GM12801 (cell line): ENCODE results near the gene E2F3.

Source experiments
- TF ChIP-seq, protein P1 (sequence below): IDR thresholded peaks from one replicate; pipeline ENCODE4 v1.5.1; 2011; ENCODE audit warnings: control low read depth; ENCODE audit not compliant: insufficient read length; ENCODE audit errors: extremely low read depth

Gene E2F3

DNA sequence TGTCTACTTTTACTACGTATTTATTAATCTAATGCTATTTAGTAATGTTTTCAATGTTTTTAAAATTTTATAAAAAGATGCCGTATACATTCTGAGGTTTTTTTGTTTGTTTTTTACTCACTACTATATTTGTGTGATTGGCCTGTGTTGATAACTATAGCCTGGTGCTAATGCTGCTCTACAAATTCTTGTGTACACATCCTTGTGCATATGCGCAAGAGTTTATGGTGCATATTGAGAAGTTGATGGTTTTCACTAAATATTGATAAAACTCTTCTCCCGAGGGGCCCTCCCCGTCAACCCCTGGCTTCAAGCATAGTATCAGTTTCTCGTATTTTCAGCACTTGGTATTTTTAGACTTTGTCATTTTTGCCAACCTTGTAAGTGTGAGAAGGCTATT, 59.9 kb downstream of the E2F3 start:
- TF ChIP-seq, protein P1, sequence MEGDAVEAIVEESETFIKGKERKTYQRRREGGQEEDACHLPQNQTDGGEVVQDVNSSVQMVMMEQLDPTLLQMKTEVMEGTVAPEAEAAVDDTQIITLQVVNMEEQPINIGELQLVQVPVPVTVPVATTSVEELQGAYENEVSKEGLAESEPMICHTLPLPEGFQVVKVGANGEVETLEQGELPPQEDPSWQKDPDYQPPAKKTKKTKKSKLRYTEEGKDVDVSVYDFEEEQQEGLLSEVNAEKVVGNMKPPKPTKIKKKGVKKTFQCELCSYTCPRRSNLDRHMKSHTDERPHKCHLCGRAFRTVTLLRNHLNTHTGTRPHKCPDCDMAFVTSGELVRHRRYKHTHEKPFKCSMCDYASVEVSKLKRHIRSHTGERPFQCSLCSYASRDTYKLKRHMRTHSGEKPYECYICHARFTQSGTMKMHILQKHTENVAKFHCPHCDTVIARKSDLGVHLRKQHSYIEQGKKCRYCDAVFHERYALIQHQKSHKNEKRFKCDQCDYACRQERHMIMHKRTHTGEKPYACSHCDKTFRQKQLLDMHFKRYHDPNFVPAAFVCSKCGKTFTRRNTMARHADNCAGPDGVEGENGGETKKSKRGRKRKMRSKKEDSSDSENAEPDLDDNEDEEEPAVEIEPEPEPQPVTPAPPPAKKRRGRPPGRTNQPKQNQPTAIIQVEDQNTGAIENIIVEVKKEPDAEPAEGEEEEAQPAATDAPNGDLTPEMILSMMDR, result no peak

DNA sequence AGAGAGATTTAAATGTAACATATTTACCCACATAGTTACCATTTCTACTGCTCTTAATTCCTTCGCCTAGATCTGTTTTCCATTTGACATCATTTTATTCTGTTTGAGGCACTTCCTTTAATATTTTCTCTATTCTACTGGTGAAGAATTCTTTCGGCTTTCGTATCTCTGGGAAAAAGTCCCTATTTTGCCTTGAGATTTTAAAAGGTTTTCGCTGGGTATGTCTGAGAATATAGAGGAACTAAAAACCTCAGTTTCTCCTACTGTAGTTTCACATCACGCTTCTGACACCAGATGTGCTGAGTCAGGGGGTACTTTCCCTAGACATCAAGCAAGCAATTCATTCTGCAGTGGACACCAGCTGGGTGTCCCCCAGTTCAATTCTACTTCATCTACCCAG, 61.7 kb downstream of the E2F3 start:
- TF ChIP-seq, protein P1, result no peak

DNA sequence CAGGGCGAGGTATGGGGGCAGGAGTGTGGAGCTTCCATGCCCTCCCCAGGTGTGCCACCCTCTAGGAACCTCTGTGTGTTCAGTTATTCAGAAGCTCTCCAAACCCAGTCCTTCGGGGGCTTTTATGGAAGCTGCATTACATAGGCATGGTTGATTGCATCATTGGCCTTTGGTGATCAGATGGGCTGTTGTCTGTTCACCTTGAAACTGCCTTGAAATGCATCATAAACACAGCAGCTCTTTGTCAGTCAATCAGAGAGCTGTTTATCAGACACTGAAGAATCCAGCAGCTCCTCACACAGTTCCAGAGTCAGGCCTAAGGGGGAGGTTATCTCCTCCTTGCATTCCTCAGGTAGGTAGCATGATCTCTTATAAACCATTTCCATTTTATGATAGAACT, 62.4 kb downstream of the E2F3 start:
- TF ChIP-seq, protein P1, result no peak

DNA sequence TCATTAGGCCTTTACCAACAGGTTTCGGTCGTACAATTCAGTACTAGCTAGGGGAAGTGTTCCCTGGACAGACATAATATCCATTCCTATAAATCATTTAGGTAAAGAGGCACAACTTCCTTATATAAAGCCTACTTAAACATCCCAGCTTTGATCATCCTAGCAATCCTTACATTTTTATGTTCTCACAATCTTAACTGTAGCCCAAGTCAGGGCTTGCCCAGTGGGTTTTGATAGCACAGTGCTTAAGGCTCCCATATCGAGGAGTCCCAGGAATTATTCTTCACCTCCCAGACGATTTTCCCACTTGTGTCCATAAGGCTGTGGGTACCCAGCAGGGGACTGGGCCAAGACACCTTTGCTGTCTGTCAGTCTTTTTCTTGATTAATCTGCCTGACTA, 63.2 kb downstream of the E2F3 start:
- TF ChIP-seq, protein P1, result no peak

DNA sequence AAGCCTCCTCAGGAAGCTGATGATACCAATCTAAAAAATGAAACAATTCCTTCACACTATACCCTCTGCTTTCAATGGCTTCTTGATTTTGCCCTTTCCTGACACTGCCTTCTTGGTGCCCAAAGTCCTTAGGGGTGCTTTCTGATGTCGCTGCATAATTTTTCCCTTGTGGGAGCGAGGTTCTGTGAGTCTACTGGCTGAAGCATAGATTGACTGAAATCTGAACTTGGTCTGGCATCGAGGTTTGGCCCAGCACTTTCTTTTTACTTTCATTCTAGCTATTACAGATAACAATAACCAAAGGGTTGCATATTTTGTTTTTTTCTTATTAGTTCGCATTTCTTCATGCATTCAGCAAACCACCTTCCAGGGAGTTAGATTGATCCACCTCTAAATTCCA, 65.8 kb downstream of the E2F3 start:
- TF ChIP-seq, protein P1, result no peak

DNA sequence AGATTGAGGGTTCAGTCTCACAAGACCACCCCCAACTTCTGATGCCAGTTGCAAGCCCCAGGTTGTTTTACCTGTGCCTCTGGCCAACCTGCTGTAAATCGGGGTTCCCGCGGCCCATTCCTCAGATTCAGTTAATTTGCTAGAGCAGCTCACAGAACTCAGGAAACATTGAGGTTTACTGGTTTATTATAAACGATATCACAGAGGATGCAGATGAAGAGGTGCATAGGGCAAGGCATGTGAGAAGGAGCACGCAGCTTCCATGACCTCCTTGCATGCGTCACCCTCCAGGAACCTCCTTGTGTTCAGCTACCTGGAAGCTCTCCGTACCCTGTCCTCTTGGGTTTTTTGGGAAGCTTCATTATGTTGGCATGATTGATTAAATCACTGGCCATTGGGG, 66.5 kb downstream of the E2F3 start:
- TF ChIP-seq, protein P1, result no peak

DNA sequence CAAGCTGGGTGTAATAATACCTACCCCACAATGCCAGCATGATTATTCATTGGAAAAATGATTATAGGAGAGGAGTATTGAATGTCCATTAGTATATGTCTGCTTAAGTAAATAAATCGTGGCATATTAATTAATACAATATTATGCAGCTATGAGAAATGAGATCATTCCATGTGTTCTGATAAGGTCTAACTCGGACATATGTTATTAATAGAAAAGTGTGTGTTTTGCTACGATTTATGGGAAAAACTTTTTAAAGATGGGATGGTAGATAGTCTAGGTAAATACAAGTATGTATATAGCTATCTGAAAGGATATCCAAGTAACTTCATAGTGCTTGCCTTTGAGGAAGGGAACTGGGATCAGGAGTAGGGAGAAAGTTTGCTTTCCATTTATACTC, 71.1 kb downstream of the E2F3 start:
- TF ChIP-seq, protein P1, result no peak

DNA sequence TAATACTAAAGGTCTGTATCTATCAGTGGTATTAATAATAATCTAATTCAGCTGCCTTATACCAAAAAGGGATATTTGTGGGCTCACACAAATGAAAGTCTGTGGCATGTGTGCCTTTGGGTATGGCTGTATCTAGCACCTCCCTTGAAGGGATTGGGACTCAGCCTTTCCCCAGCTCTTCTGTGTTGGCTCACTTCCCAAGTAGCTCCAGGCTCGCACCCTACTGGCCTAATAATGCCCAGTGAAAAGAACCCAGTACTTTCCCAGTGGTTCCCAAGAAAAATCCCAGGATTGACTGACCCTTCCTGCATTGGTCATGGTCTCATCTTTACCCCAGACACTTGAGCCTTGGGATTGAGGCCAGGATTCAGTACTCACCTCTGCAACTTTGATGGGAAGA, 71.8 kb downstream of the E2F3 start:
- TF ChIP-seq, protein P1, result no peak
